ENCODE data around the gene YIPF4.
A peak's percentile ranks its signal among the peaks of the same experiment; 100 is the strongest.

The YIPF4 gene

GRCh38 chr2:32277674-32278477 lies at the start of gene YIPF4:
Gene YIPF4, plus strand, starts transcription at chr2:32277904. Its CDS starts 252 bp downstream, at chr2:32278156.
- Histone ChIP-seq H3K4me3 (ENCODE audit: low read length) (peak within 1 kb of the TSS; percentile 100), H3K36me3 (ENCODE audit: control insufficient read depth, insufficient read depth, low read length, severe bottlenecking) (peaks cover 12% of the 10 kb centered on the region), H3K27me3 (replicated peaks; ENCODE audit: control insufficient read depth, insufficient read depth, low read length) (no peaks in the 10 kb centered on the region), H3K9ac (ENCODE audit: low read length) (peak within 1 kb of the TSS; percentile 97), H3K9me3 (ENCODE audit: control insufficient read depth, low read length) (no peaks in the 10 kb centered on the region), H3K4me1 (ENCODE audit: control insufficient read depth, insufficient read depth, low read length) (peaks cover 9% of the 10 kb centered on the region)
- DNase-seq (ENCODE audit: low read depth): peak; percentile 95

DNA sequence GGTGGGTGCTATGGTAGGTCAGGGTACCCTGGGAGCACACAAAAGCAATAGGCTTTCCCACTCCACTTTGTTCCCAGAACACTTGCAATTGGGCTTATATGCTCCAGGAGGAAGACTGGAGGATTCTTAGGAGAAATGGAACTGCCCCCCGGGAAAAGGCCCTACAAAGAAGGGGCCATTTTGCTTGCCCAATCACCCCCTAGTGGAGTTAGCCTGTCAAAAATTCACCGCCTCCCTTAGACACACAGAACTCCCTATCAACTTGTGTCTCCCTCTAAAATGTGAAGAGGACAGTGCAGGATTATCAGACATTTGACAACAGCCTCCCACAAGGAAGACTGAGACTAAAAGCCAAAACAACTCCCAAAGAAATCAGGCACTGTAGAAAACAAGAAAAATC lies 49.5 kb upstream of the YIPF4 start:
- no peaks in the 10 kb centered on the region for H3K27me3 ChIP-seq (replicated peaks; ENCODE audit: control insufficient read depth, insufficient read depth, low read length)
- DNase-seq (ENCODE audit: low read depth): no peak
- no peak overlapping the region for H3K9ac ChIP-seq (ENCODE audit: low read length)
- peaks cover 32% of the 10 kb centered on the region for H3K36me3 ChIP-seq (ENCODE audit: control insufficient read depth, insufficient read depth, low read length, severe bottlenecking)
- no peak overlapping the region for H3K4me3 ChIP-seq (ENCODE audit: low read length)
- no peaks in the 10 kb centered on the region for H3K4me1 ChIP-seq (ENCODE audit: control insufficient read depth, insufficient read depth, low read length)
- no peaks in the 10 kb centered on the region for H3K9me3 ChIP-seq (ENCODE audit: control insufficient read depth, low read length)

- H3K9me3 ChIP-seq (ENCODE audit: control insufficient read depth, low read length): no peaks in the 10 kb centered on the region
- H3K36me3 ChIP-seq (ENCODE audit: control insufficient read depth, insufficient read depth, low read length, severe bottlenecking): peaks cover 17% of the 10 kb centered on the region
- H3K27me3 ChIP-seq (replicated peaks; ENCODE audit: control insufficient read depth, insufficient read depth, low read length): no peaks in the 10 kb centered on the region
- H3K4me1 ChIP-seq (ENCODE audit: control insufficient read depth, insufficient read depth, low read length): no peaks in the 10 kb centered on the region
- no peak overlapping the region for H3K4me3 ChIP-seq (ENCODE audit: low read length)
- H3K9ac ChIP-seq (ENCODE audit: low read length): no peak overlapping the region
- DNase-seq (ENCODE audit: low read depth): no peak
Measured at GRCh38 chr2:32229635-32230034, 48.1 kb upstream of the YIPF4 start.

- Histone ChIP-seq H3K9me3 (ENCODE audit: control insufficient read depth, low read length) (peaks cover 4% of the 10 kb centered on the region), H3K4me3 (ENCODE audit: low read length) (no peak overlapping the region), H3K4me1 (ENCODE audit: control insufficient read depth, insufficient read depth, low read length) (no peaks in the 10 kb centered on the region), H3K9ac (ENCODE audit: low read length) (no peak overlapping the region), H3K27me3 (replicated peaks; ENCODE audit: control insufficient read depth, insufficient read depth, low read length) (no peaks in the 10 kb centered on the region), H3K36me3 (ENCODE audit: control insufficient read depth, insufficient read depth, low read length, severe bottlenecking) (peaks cover 3% of the 10 kb centered on the region)
- DNase-seq (ENCODE audit: low read depth): no peak
Measured at GRCh38 chr2:32231959-32232358, 45.7 kb upstream of the YIPF4 start.

DNA sequence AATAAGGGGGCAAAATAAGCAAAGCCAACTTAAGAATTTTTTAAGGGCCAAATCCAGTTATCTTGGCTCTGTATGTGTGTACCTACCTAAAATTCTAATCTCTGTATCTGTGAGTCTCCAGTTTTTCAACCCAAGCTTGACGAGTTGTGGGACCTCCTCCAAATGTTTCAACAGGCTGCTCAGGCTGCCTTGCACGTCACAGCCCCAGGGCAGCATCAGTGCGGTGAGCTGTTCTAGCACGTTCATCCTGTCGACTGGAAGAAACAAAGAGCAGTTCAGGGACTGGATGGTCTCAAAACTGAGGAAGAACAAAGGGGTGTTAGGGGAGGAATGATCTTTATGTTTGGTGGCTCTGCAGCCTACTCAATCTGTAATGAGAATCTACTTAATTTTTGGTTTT lies 42.4 kb upstream of the YIPF4 start:
- Histone ChIP-seq H3K9ac (ENCODE audit: low read length) (no peak overlapping the region), H3K4me3 (ENCODE audit: low read length) (no peak overlapping the region), H3K36me3 (ENCODE audit: control insufficient read depth, insufficient read depth, low read length, severe bottlenecking) (peaks cover 7% of the 10 kb centered on the region), H3K4me1 (ENCODE audit: control insufficient read depth, insufficient read depth, low read length) (no peaks in the 10 kb centered on the region), H3K9me3 (ENCODE audit: control insufficient read depth, low read length) (peaks cover 4% of the 10 kb centered on the region), H3K27me3 (replicated peaks; ENCODE audit: control insufficient read depth, insufficient read depth, low read length) (no peaks in the 10 kb centered on the region)
- DNase-seq (ENCODE audit: low read depth): peak; percentile 58

- Histone ChIP-seq H3K4me3 (ENCODE audit: low read length) (no peak overlapping the region), H3K27me3 (replicated peaks; ENCODE audit: control insufficient read depth, insufficient read depth, low read length) (no peaks in the 10 kb centered on the region), H3K9me3 (ENCODE audit: control insufficient read depth, low read length) (peaks cover 4% of the 10 kb centered on the region), H3K4me1 (ENCODE audit: control insufficient read depth, insufficient read depth, low read length) (no peaks in the 10 kb centered on the region), H3K36me3 (ENCODE audit: control insufficient read depth, insufficient read depth, low read length, severe bottlenecking) (peaks cover 7% of the 10 kb centered on the region), H3K9ac (ENCODE audit: low read length) (no peak overlapping the region)
- DNase-seq (ENCODE audit: low read depth): no peak
Measured at GRCh38 chr2:32237488-32237887, 40.2 kb upstream of the YIPF4 start.

- Histone ChIP-seq H3K27me3 (replicated peaks; ENCODE audit: control insufficient read depth, insufficient read depth, low read length) (no peaks in the 10 kb centered on the region), H3K9me3 (ENCODE audit: control insufficient read depth, low read length) (peaks cover 4% of the 10 kb centered on the region), H3K4me3 (ENCODE audit: low read length) (no peak overlapping the region), H3K9ac (ENCODE audit: low read length) (no peak overlapping the region), H3K36me3 (ENCODE audit: control insufficient read depth, insufficient read depth, low read length, severe bottlenecking) (peaks cover 7% of the 10 kb centered on the region), H3K4me1 (ENCODE audit: control insufficient read depth, insufficient read depth, low read length) (no peaks in the 10 kb centered on the region)
- DNase-seq (ENCODE audit: low read depth): no peak
Measured at GRCh38 chr2:32237996-32238395, 39.7 kb upstream of the YIPF4 start.

DNA sequence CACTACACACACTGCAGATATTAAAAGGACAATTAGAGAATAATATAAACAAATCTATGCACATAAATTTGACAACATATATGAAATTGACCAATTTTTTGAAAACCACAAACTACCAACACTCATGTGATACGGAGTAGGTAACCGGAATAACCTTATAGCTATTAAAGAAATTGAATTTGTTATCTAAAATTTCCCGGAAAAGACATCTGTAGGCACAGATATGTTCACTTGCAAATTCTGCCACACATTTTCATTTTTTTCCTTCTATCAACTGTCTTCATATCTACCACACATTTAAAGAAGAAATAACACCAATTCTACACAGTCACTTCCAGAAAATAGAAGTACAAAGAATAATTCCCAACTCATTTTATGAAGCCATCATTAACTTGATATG lies 35.4 kb upstream of the YIPF4 start:
- Histone ChIP-seq H3K4me3 (ENCODE audit: low read length) (no peak overlapping the region), H3K9me3 (ENCODE audit: control insufficient read depth, low read length) (no peaks in the 10 kb centered on the region), H3K36me3 (ENCODE audit: control insufficient read depth, insufficient read depth, low read length, severe bottlenecking) (peaks cover under 1% of the 10 kb centered on the region), H3K9ac (ENCODE audit: low read length) (no peak overlapping the region), H3K4me1 (ENCODE audit: control insufficient read depth, insufficient read depth, low read length) (no peaks in the 10 kb centered on the region), H3K27me3 (replicated peaks; ENCODE audit: control insufficient read depth, insufficient read depth, low read length) (no peaks in the 10 kb centered on the region)
- no peak for DNase-seq (ENCODE audit: low read depth)

- Histone ChIP-seq H3K4me1 (ENCODE audit: control insufficient read depth, insufficient read depth, low read length) (no peaks in the 10 kb centered on the region), H3K36me3 (ENCODE audit: control insufficient read depth, insufficient read depth, low read length, severe bottlenecking) (no peaks in the 10 kb centered on the region), H3K9me3 (ENCODE audit: control insufficient read depth, low read length) (no peaks in the 10 kb centered on the region), H3K9ac (ENCODE audit: low read length) (no peak overlapping the region), H3K27me3 (replicated peaks; ENCODE audit: control insufficient read depth, insufficient read depth, low read length) (no peaks in the 10 kb centered on the region), H3K4me3 (ENCODE audit: low read length) (no peak overlapping the region)
- DNase-seq (ENCODE audit: low read depth): no peak
Measured at GRCh38 chr2:32246911-32247310, 30.8 kb upstream of the YIPF4 start.

- Histone ChIP-seq H3K27me3 (replicated peaks; ENCODE audit: control insufficient read depth, insufficient read depth, low read length) (no peaks in the 10 kb centered on the region), H3K4me1 (ENCODE audit: control insufficient read depth, insufficient read depth, low read length) (no peaks in the 10 kb centered on the region), H3K9ac (ENCODE audit: low read length) (no peak overlapping the region), H3K36me3 (ENCODE audit: control insufficient read depth, insufficient read depth, low read length, severe bottlenecking) (no peaks in the 10 kb centered on the region), H3K4me3 (ENCODE audit: low read length) (no peak overlapping the region), H3K9me3 (ENCODE audit: control insufficient read depth, low read length) (no peaks in the 10 kb centered on the region)
- DNase-seq (ENCODE audit: low read depth): no peak
Measured at GRCh38 chr2:32248299-32248698, 29.4 kb upstream of the YIPF4 start.

DNA sequence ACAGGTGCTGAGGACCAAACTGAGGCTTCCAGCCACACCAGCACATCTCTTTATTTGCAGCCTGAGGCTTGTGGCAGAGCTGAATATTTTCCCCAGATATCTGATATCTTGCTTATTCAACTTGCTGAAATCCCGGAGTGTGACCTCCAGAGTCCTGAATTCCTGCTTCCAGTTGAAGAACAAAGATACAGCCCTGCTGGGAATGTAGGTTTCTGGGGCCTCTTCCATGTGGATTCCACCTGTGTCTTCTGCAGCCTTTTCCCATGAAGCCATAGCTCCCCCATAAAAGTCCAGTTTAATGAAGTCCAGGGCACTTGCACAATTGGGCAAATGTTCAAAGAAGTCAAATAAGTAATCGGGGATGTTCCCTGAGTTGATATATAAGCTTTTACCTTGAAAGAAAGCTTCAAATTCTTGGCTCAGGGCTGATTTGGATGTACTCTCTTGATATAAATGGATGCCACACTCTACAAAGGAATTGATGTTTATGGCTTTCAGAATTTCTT lies 27.9 kb upstream of the YIPF4 start:
- H3K4me1 ChIP-seq (ENCODE audit: control insufficient read depth, insufficient read depth, low read length): no peaks in the 10 kb centered on the region
- no peak overlapping the region for H3K4me3 ChIP-seq (ENCODE audit: low read length)

DNA sequence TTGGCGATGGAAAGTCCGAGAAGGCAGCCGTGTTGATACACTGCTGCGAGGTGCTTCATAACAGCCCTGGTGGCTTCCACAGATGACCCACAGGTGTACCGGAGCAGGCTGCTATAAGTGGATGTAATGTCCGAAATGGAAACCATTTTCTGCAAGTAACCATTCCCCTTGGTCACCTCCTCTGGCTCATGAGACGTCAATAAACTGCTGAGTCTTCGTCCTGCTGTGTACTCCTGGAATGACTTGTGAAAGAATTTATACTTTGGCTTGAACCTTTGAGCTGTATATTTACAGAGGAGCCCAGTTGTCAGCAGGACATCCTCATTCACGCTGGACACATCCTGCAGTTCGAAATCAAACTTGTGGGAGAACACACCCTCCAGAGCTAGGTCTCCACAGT lies 27.4 kb upstream of the YIPF4 start:
- H3K36me3 ChIP-seq (ENCODE audit: control insufficient read depth, insufficient read depth, low read length, severe bottlenecking): no peaks in the 10 kb centered on the region
- no peak overlapping the region for H3K4me3 ChIP-seq (ENCODE audit: low read length)
- no peaks in the 10 kb centered on the region for H3K9me3 ChIP-seq (ENCODE audit: control insufficient read depth, low read length)
- no peaks in the 10 kb centered on the region for H3K4me1 ChIP-seq (ENCODE audit: control insufficient read depth, insufficient read depth, low read length)
- no peak for DNase-seq (ENCODE audit: low read depth)
- H3K27me3 ChIP-seq (replicated peaks; ENCODE audit: control insufficient read depth, insufficient read depth, low read length): no peaks in the 10 kb centered on the region
- no peak overlapping the region for H3K9ac ChIP-seq (ENCODE audit: low read length)

More for the DNA sequence above, 27.9 kb upstream of the YIPF4 start:
- no peak overlapping the region for H3K9ac ChIP-seq (ENCODE audit: low read length)
- no peaks in the 10 kb centered on the region for H3K27me3 ChIP-seq (replicated peaks; ENCODE audit: control insufficient read depth, insufficient read depth, low read length)
- DNase-seq (ENCODE audit: low read depth): no peak
- H3K36me3 ChIP-seq (ENCODE audit: control insufficient read depth, insufficient read depth, low read length, severe bottlenecking): no peaks in the 10 kb centered on the region
- H3K9me3 ChIP-seq (ENCODE audit: control insufficient read depth, low read length): no peaks in the 10 kb centered on the region
